HepG2 (cell line): Measurements from ENCODE around the gene GSK3B. TPM values are rescaled to one million over a fixed set of nuclear protein-coding genes. Genes with fewer than 3 reads are reported as not detected.

Experiments used
- EP300 ChIP-seq, 3 experiments: sonication (generic) in 1 of 3; formaldehyde crosslinking in 1 of 3; IDR thresholded peaks; 2 replicates each; pipeline versions ENCODE4 v1.5.1 to v1.6.1; 2011 to 2020; ENCODE audit warnings: low read depth in 2 of 3, low read length in 2 of 3, borderline replicate concordance in 1 of 3, improper control_type of control experiment in 1 of 3, mild to moderate bottlenecking in 1 of 3, missing genetic modification reagents in 1 of 3, moderate library complexity in 1 of 3
- HNF4G ChIP-seq, 2 experiments: sonication (generic) in 1 of 2; formaldehyde crosslinking in 1 of 2; IDR thresholded peaks; 2 replicates each; pipeline versions ENCODE4 v1.4.0 to v1.6.1; 2011 to 2020; ENCODE audit warnings: borderline replicate concordance in 2 of 2, low read depth in 2 of 2, mild to moderate bottlenecking in 2 of 2, low read length in 1 of 2, missing genetic modification reagents in 1 of 2, moderate library complexity in 1 of 2
- RARA ChIP-seq: IDR thresholded peaks from 2 replicates; pipeline ENCODE4 v1.6.1; 2016; ENCODE audit warnings: missing genetic modification reagents, missing compliant biosample characterization
- ZNF280D ChIP-seq: sonication (generic); formaldehyde crosslinking; IDR thresholded peaks from 2 replicates; pipeline ENCODE4 v1.5.1; 2020; ENCODE audit warnings: mild to moderate bottlenecking, missing genetic modification reagents
- ZNF414 ChIP-seq: sonication (generic); formaldehyde crosslinking; IDR thresholded peaks from 2 replicates; pipeline ENCODE4 v1.5.0; 2020; ENCODE audit warnings: missing genetic modification reagents
- ZNF510 ChIP-seq: sonication (generic); formaldehyde crosslinking; IDR thresholded peaks from 2 replicates; pipeline ENCODE4 v1.4.0; 2020; ENCODE audit warnings: low read depth, mild to moderate bottlenecking, missing genetic modification reagents
- ZNF549 ChIP-seq: sonication (generic); formaldehyde crosslinking; IDR thresholded peaks from 2 replicates; pipeline ENCODE4 v1.5.0; 2020; ENCODE audit warnings: missing genetic modification reagents
- polyA plus RNA-seq, 8 experiments: library from polyadenylated mRNA; depleted of rRNA in 3 of 8; stranded (reverse) in 7 of 8; unstranded in 1 of 8; fragments of >200 nt; fragmentation: Illumina TruSeq in 4 of 8; extraction: Trizol in 4 of 8; gene quantifications; 2 replicates each; pipeline versions ENCODE4 v1.2.1 to v1.2.3, GENCODE V29; 2011 to 2016; ENCODE audit warnings: low read depth in 4 of 8, missing spikeins in 1 of 8, mixed read lengths in 1 of 8; ENCODE audit not compliant: insufficient read depth in 1 of 8
- total RNA-seq, 5 experiments: library from RNA; depleted of rRNA; stranded (reverse); fragments of >200 nt; fragmentation: Illumina TruSeq; extraction: Trizol; gene quantifications; 2 replicates each; pipeline ENCODE4 v1.2.3, GENCODE V29; 2016; ENCODE audit warnings: low read depth in 1 of 5

The GSK3B gene
- total and polyA plus RNA-seq, 2 of the 13 experiments (the other 11 are each of a cell fraction or from before 2014, with no cell fraction given), result 22.3 to 30.1 TPM

- TF ChIP-seq ZNF280D, result no peak
- no peak for TF ChIP-seq ZNF414 (CRISPR knock-in tag)
- TF ChIP-seq HNF4G (IDR thresholded peaks at IDR 0.05; ENCODE audit: borderline replicate concordance, low read depth, low read length), result peak; percentile 94
- no peak for TF ChIP-seq HNF4G (CRISPR knock-in tag; IDR thresholded peaks at IDR 0.05; ENCODE audit: borderline replicate concordance, low read depth)
- TF ChIP-seq ZNF549 (CRISPR knock-in tag), result no peak
- TF ChIP-seq RARA (CRISPR knock-in tag), result peak; percentile 65
- no peak for TF ChIP-seq ZNF510 (CRISPR knock-in tag)
- TF ChIP-seq EP300 (IDR thresholded peaks at IDR 0.05; ENCODE audit: low read depth in 2 of 2, low read length in 2 of 2), result peak in 1 of 2 experiments; percentile 78; a peak in 2 of 4 replicates
- peak; percentile 59 for TF ChIP-seq EP300 (CRISPR knock-in tag; IDR thresholded peaks at IDR 0.05; ENCODE audit: borderline replicate concordance)
These were observed 298.4 kb downstream of the GSK3B start (continued) for GRCh38 chr3:119795849-119796248.
